AG09319 (cell line): ENCODE measurements around the gene GIMAP8.

Experiments used
- DNase-seq: peaks from one replicate; pipeline ENCODE4 v3.0.0-alpha.2; 2010; ENCODE audit warnings: low read depth; ENCODE audit errors: extremely low read depth
- TF ChIP-seq, protein P1 (sequence below): IDR thresholded peaks from 2 replicates; pipeline ENCODE4 v1.5.1; 2011; ENCODE audit warnings: low read depth, mild to moderate bottlenecking, inconsistent platforms, low read length, moderate library complexity

Gene GIMAP8

DNA sequence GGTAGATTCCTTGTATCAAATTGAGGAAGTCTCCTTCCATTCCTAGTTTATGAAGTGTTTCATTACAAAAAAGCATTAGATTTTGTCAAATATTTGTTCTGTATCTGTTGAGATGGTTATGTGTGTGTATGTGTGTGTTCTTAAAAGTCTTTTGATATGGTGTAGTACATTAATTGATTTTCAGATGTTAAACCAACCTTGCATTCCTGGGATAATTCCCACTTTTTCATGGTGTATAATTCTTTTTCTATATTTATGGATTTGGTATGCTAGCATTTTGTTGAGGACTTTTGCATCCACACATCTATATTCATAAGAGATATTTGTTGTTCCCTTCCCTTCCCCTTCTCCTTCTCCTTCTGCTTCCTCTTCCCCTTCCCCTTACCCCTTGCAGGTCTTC is 8.9 kb upstream of the GIMAP8 start:
- DNase-seq: no peak
- TF ChIP-seq, protein P1, sequence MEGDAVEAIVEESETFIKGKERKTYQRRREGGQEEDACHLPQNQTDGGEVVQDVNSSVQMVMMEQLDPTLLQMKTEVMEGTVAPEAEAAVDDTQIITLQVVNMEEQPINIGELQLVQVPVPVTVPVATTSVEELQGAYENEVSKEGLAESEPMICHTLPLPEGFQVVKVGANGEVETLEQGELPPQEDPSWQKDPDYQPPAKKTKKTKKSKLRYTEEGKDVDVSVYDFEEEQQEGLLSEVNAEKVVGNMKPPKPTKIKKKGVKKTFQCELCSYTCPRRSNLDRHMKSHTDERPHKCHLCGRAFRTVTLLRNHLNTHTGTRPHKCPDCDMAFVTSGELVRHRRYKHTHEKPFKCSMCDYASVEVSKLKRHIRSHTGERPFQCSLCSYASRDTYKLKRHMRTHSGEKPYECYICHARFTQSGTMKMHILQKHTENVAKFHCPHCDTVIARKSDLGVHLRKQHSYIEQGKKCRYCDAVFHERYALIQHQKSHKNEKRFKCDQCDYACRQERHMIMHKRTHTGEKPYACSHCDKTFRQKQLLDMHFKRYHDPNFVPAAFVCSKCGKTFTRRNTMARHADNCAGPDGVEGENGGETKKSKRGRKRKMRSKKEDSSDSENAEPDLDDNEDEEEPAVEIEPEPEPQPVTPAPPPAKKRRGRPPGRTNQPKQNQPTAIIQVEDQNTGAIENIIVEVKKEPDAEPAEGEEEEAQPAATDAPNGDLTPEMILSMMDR: no peak

DNA sequence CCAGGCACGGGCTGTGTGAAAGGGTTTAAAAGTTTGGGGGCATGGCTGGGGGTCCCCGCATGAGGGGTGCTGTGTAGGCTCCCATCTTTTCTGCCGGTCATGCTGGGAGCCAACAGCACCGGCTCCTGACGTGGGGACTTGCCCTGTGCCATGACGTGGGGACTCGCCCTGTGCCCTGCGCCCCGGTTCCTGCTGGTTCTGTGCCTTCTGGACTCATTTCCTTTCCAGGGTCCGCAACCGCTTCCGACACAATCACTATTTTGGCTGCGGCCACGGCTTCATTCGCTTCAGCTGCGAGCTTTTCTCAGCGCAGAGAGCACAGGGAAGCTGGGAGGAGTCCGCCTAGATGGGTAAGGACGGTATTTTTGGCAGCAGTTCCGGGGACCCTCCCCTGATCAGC is 7.6 kb upstream of the GIMAP8 start:
- TF ChIP-seq, protein P1: no peak
- DNase-seq: no peak

- TF ChIP-seq, protein P1: no peak
Observed at GRCh38 chr7:150443793-150444540, 6.5 kb upstream of the GIMAP8 start.

GRCh38 chr7:150444674-150445365 is 5.6 kb upstream of the GIMAP8 start:
- DNase-seq: no peak
- TF ChIP-seq, protein P1: no peak

More at GRCh38 chr7:150443793-150444540, 6.5 kb upstream of the GIMAP8 start:
- DNase-seq: no peak

- TF ChIP-seq, protein P1: no peak
- DNase-seq: no peak
Observed at GRCh38 chr7:150446288-150446938, 4.0 kb upstream of the GIMAP8 start.

DNA sequence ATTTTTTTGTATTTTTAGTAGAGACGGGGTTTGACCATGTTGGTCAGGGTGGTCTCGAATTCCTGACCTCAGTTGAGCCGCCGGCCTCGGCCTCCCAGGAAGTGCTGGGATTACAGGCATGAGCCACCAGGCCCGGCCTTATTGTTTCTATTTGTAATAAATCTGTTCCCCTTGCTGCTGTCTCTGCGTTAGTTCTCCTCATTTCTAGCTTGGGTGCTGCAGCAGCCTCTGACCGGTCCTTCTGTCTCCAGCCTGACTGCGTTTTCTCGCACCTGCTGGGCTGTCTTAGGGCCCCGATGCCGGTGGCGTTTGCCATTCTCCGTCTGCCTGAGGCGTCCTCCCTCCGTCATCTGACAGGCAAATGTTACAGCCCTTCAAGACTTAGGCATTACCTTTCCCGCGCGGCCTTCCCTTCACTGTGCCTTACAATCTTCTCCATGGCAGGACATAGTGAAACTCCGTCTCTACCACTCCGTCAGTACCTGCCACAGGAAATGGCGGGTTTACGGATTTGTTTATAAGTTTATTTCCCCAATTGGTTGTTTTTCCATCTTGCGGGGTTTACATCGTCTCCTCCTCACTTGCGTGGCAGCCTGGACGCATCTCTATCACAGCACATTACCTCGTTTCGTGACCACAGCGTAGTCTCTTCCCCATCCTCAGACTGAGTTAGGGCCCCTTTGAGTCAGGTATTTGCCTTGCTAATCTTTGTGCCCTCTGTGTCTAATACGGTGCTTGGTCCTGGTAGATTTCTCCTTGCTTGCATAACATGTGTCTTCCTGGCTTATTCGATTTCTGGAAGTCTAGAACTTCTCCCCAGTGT is 2.3 kb upstream of the GIMAP8 start:
- DNase-seq: no peak
- TF ChIP-seq, protein P1: no peak
